ENCODE data around the gene LPP. TPM values are rescaled to one million over a fixed set of nuclear protein-coding genes. Genes with fewer than 3 reads are reported as not detected.

The LPP gene
- total RNA-seq, 6 experiments from 2014 or later: 84.1 to 121 (median 102) TPM

GRCh38 chr3:188505151-188505550 is 351.2 kb downstream of the LPP start:
- no peak overlapping the region for H3K27ac Mint-ChIP-seq
- H3K27me3 Mint-ChIP-seq (ENCODE audit: insufficient read depth): peaks cover 3% of the 10 kb centered on the region
- H3K36me3 Mint-ChIP-seq (ENCODE audit: low read depth): peaks cover 51% of the 10 kb centered on the region
- peaks cover 32% of the 10 kb centered on the region for H3K9me3 Mint-ChIP-seq
- TF ChIP-seq CTCF (IDR thresholded peaks at IDR 0.05): no peak
- peaks cover 55% of the 10 kb centered on the region for H3K4me1 Mint-ChIP-seq (ENCODE audit: low read depth)
- H3K4me3 Mint-ChIP-seq: no peak overlapping the region
- no peak for DNase-seq

GRCh38 chr3:188505911-188506310 is 352.0 kb downstream of the LPP start:
- no peak for DNase-seq
- peaks cover 63% of the 10 kb centered on the region for H3K4me1 Mint-ChIP-seq (ENCODE audit: low read depth)
- 0 out of 2 replicates have a peak overlapping the region, but pooled peaks have one; percentile 2 for H3K27ac Mint-ChIP-seq
- H3K9me3 Mint-ChIP-seq: peaks cover 32% of the 10 kb centered on the region
- peaks cover 46% of the 10 kb centered on the region for H3K36me3 Mint-ChIP-seq (ENCODE audit: low read depth)
- H3K27me3 Mint-ChIP-seq (ENCODE audit: insufficient read depth): peaks cover 3% of the 10 kb centered on the region
- no peak overlapping the region for H3K4me3 Mint-ChIP-seq
- no peak for TF ChIP-seq CTCF (IDR thresholded peaks at IDR 0.05)

- Mint-ChIP-seq H3K27me3 (ENCODE audit: insufficient read depth) (no peaks in the 10 kb centered on the region; the same call in 1 of the 2 replicates), H3K27ac (no peak overlapping the region), H3K9me3 (peaks cover 32% of the 10 kb centered on the region), H3K4me3 (no peak overlapping the region), H3K36me3 (ENCODE audit: low read depth) (peaks cover 43% of the 10 kb centered on the region), H3K4me1 (ENCODE audit: low read depth) (peaks cover 64% of the 10 kb centered on the region)
- TF ChIP-seq CTCF (IDR thresholded peaks at IDR 0.05): no peak
- no peak for DNase-seq
These were observed 352.5 kb downstream of the LPP start for GRCh38 chr3:188506446-188506845.

GRCh38 chr3:188507244-188507720 is 353.3 kb downstream of the LPP start:
- Mint-ChIP-seq H3K9me3 (peaks cover 27% of the 10 kb centered on the region), H3K27ac (peak overlapping the region; percentile 51), H3K36me3 (ENCODE audit: low read depth) (peaks cover 42% of the 10 kb centered on the region), H3K4me3 (peak overlapping the region; percentile 47), H3K4me1 (ENCODE audit: low read depth) (peaks cover 64% of the 10 kb centered on the region), H3K27me3 (ENCODE audit: insufficient read depth) (no peaks in the 10 kb centered on the region; the same call in 1 of the 2 replicates)
- TF ChIP-seq CTCF (IDR thresholded peaks at IDR 0.05): no peak
- DNase-seq: peak; percentile 81

- H3K4me3 Mint-ChIP-seq: no peak overlapping the region
- TF ChIP-seq CTCF (IDR thresholded peaks at IDR 0.05): no peak
- H3K27ac Mint-ChIP-seq: no peak overlapping the region
- peaks cover 64% of the 10 kb centered on the region for H3K4me1 Mint-ChIP-seq (ENCODE audit: low read depth)
- no peak for DNase-seq
- H3K9me3 Mint-ChIP-seq: peaks cover 21% of the 10 kb centered on the region
- peaks cover 34% of the 10 kb centered on the region for H3K36me3 Mint-ChIP-seq (ENCODE audit: low read depth)
- no peaks in the 10 kb centered on the region; the same call in 1 of the 2 replicates for H3K27me3 Mint-ChIP-seq (ENCODE audit: insufficient read depth)
These were observed 354.5 kb downstream of the LPP start for GRCh38 chr3:188508454-188508853.

Data from HFFc6 (cell line).